ENCODE data around the gene WWTR1. TPM values are rescaled to one million over a fixed set of nuclear protein-coding genes. Genes with fewer than 3 reads are reported as not detected.

WWTR1 gene
- total RNA-seq, 1 experiment from 2014 or later, result 24.4 TPM

GRCh38 chr3:149673393-149673792 lies 15.6 kb upstream of the WWTR1 start:
- peaks cover 9% of the 10 kb centered on the region; the same call in 1 of the 2 replicates for H3K4me1 ChIP-seq (ENCODE audit: insufficient read depth, low read length)
- H3K18ac ChIP-seq (ENCODE audit: insufficient read length, low read depth, low read length), result no peak overlapping the region
- H2BK12ac ChIP-seq (ENCODE audit: insufficient read length, low read depth, low read length), result no peak overlapping the region
- no peak overlapping the region for H2BK15ac ChIP-seq (ENCODE audit: low read depth, low read length)
- no peak overlapping the region for H3K4ac ChIP-seq (ENCODE audit: low read depth, low read length)
- H3K4me3 Mint-ChIP-seq, result no peak overlapping the region
- no peak overlapping the region for H2AK5ac ChIP-seq (ENCODE audit: insufficient read length, low read length)
- no peak overlapping the region for H3K56ac ChIP-seq (ENCODE audit: insufficient read length, low read depth, low read length)
- no CpG with 5 or more reads among the region's 1 CpG for WGBS (ENCODE audit: extremely low coverage, insufficient read length, low lambda C conversion rate)
- H2AFZ ChIP-seq (ENCODE audit: low read length), result no peak overlapping the region
- H3K23ac ChIP-seq (ENCODE audit: insufficient read length, low read depth, low read length), result no peak overlapping the region
- peaks cover 29 to 32% of the 10 kb centered on the region in 2 experiments for H3K4me1 Mint-ChIP-seq
- H3K79me1 ChIP-seq (ENCODE audit: insufficient read depth, low read depth, low read length, poor library complexity, severe bottlenecking), result no peaks in the 10 kb centered on the region
- no peak overlapping the region for H4K91ac ChIP-seq (ENCODE audit: insufficient read length, low read depth, low read length)
- H3K4me2 ChIP-seq (ENCODE audit: insufficient read depth, insufficient read length, low read length), result no peak overlapping the region
- H4K5ac ChIP-seq (ENCODE audit: insufficient read length, low read depth, low read length), result no peak overlapping the region
- TF ChIP-seq, protein P1, sequence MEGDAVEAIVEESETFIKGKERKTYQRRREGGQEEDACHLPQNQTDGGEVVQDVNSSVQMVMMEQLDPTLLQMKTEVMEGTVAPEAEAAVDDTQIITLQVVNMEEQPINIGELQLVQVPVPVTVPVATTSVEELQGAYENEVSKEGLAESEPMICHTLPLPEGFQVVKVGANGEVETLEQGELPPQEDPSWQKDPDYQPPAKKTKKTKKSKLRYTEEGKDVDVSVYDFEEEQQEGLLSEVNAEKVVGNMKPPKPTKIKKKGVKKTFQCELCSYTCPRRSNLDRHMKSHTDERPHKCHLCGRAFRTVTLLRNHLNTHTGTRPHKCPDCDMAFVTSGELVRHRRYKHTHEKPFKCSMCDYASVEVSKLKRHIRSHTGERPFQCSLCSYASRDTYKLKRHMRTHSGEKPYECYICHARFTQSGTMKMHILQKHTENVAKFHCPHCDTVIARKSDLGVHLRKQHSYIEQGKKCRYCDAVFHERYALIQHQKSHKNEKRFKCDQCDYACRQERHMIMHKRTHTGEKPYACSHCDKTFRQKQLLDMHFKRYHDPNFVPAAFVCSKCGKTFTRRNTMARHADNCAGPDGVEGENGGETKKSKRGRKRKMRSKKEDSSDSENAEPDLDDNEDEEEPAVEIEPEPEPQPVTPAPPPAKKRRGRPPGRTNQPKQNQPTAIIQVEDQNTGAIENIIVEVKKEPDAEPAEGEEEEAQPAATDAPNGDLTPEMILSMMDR (conservative IDR thresholded peaks at IDR 0.05), result no peak
- H3K23me2 ChIP-seq (ENCODE audit: insufficient read length, low read depth, low read length, poor library complexity, severe bottlenecking), result no peaks in the 10 kb centered on the region
- no peak overlapping the region for H4K8ac ChIP-seq (replicated peaks; ENCODE audit: insufficient read length, low read depth, low read length)
- H3K27ac ChIP-seq (ENCODE audit: insufficient read length, low read depth, low read length), result no peak overlapping the region
- H3K79me2 ChIP-seq (ENCODE audit: insufficient read depth, low read length), result no peaks in the 10 kb centered on the region
- no peak overlapping the region for H3K14ac ChIP-seq (ENCODE audit: insufficient read depth, low read length)
- no peak overlapping the region for H2BK20ac ChIP-seq (ENCODE audit: low read depth, low read length, poor library complexity, severe bottlenecking)
- no peaks in the 10 kb centered on the region; a peak in 1 of 5 replicates for H3K9me3 Mint-ChIP-seq
- no peak overlapping the region for H3T11ph ChIP-seq (ENCODE audit: low read length)
- no peaks in the 10 kb centered on the region for H3K36me3 Mint-ChIP-seq (ENCODE audit: insufficient read depth in 1 of 3, low read depth in 3 of 3)
- H4K20me1 ChIP-seq (ENCODE audit: control insufficient read depth, insufficient read depth, insufficient read length), result no peaks in the 10 kb centered on the region
- H3K9me3 ChIP-seq (ENCODE audit: control insufficient read depth, low read depth, low read length), result no peaks in the 10 kb centered on the region
- no peak overlapping the region for H2BK5ac ChIP-seq (ENCODE audit: insufficient read length, low read length)
- H3K9ac ChIP-seq (ENCODE audit: extremely low read depth, insufficient read length, low read length), result no peak overlapping the region
- peaks cover 60% of the 10 kb centered on the region for H3K27me3 Mint-ChIP-seq (ENCODE audit: low read depth)
- no peak overlapping the region for H2BK120ac ChIP-seq (ENCODE audit: low read depth, low read length, poor library complexity, severe bottlenecking)
- DNase-seq, result no peak
- no peaks in the 10 kb centered on the region for H3K27me3 ChIP-seq (ENCODE audit: insufficient read depth, low read length)
- H3K27ac Mint-ChIP-seq, result no peak overlapping the region
